WTC11 (cell line): ENCODE results near the gene LDLR.

ENCODE experiments used
- CTCF ChIP-seq: fragments of 200-600 bp; IDR thresholded peaks from 2 replicates; pipeline ENCODE4 v1.8.0; 2022; ENCODE audit warnings: antibody characterized with exemption
- JUN ChIP-seq: sonication (generic); formaldehyde crosslinking; IDR thresholded peaks from 2 replicates; pipeline ENCODE4 v1.8.0; 2023; ENCODE audit warnings: mild to moderate bottlenecking, missing genetic modification reagents
- MYBL2 ChIP-seq: sonication (generic); formaldehyde crosslinking; IDR thresholded peaks from 2 replicates; pipeline ENCODE4 v1.8.1; 2023; ENCODE audit warnings: mild to moderate bottlenecking, moderate library complexity, missing genetic modification reagents
- NFATC4 ChIP-seq: fragments of 250-450 bp; sonication (Bioruptor Pico); IDR thresholded peaks from 2 replicates; pipeline ENCODE4 v1.9.0; 2021; ENCODE audit warnings: mild to moderate bottlenecking
- SMAD3 ChIP-seq: sonication (generic); formaldehyde crosslinking; IDR thresholded peaks from 2 replicates; pipeline ENCODE4 v1.8.0; 2022; ENCODE audit warnings: missing genetic modification reagents, mild to moderate bottlenecking, borderline replicate concordance
- ZBTB43 ChIP-seq: sonication (generic); formaldehyde crosslinking; IDR thresholded peaks from 2 replicates; pipeline ENCODE4 v1.8.1; 2023; ENCODE audit warnings: mild to moderate bottlenecking, missing genetic modification reagents
- ZNF138 ChIP-seq: sonication (generic); formaldehyde crosslinking; conservative IDR thresholded peaks from 2 replicates; pipeline ENCODE4 v1.8.1; 2022; ENCODE audit warnings: mild to moderate bottlenecking, moderate library complexity, missing genetic modification reagents

DNA sequence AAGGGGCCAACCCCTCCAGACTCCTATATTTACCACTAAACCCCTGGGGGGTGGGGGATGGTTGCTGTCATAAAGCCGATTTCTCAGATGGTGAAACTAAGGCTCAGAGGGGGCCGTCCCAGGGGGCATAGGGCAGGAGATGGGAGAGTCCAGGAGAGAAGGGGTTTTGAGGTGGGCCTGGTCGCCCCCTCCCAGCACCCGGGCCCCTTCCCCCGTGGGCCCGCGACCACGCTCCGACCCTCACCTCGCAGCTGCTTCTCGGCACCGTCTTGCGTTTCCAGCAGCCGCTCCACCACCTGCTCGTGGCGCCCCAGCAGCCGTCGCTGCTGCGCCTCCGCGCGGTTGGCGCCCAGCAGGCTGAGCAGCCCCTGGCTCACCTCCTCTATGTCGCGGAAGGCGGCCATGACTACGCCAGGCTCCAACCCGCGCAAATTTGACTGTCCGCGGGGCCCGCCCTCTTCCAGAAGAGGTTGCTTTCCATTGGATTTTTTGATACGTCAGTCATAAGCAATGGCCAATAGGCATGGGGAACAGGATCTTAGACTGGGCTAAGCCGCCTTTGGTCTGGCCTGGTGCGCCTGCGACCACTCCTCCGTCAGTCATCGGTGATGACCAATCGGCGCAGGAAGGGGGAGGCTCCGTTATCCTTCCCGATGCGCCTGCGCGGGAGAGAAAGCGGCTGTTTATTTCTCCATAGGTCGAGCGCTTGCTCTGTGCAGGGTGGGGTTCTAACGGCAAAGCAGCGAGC, 66.3 kb downstream of the LDLR start, which contains the start of gene SPC24:
- TF ChIP-seq ZBTB43 (CRISPR knock-in tag) (peak; percentile 57; the same call in 1 of the 2 replicates), CTCF (no peak), NFATC4 (CRISPR knock-in tag) (no peak), SMAD3 (CRISPR knock-in tag) (no peak), MYBL2 (CRISPR knock-in tag) (peak; percentile 96), ZNF138 (no peak), JUN (peak; percentile 66; the same call in 1 of the 2 replicates)
